HepG2 (cell line): ENCODE results near the gene APOBEC3C. TPM values are rescaled to one million over a fixed set of nuclear protein-coding genes. Genes with fewer than 3 reads are reported as not detected.

Experiments
- ATAC-seq: fragments of 200-7000 bp; cut with Tn5 transposase; 3 replicates; pipeline ENCODE4 v1.9.1; 2020; ENCODE audit warnings: mild to moderate bottlenecking, moderate library complexity
- BruUV-seq: library from RNA; stranded (reverse); fragments of 400-500 nt; replicated peaks from 2 replicates; lab custom pipeline; 2021; lab: Mats Ljungman, UMichigan
- CTCF ChIA-PET: fragments of 300-600 bp; formaldehyde crosslinking; extraction: SDS; loops from one replicate; lab custom pipeline; 2021; ENCODE audit warnings: low total read pairs, inconsistent platforms, low intra/inter-chr PET ratio; lab: Yijun Ruan, JAX
- POLR2A ChIA-PET: fragments of 350-600 bp; sonication (Branson Sonifier 250); formaldehyde crosslinking; loops from one replicate; lab custom pipeline; 2020; ENCODE audit warnings: antibody characterized with exemption, inconsistent platforms; lab: Yijun Ruan, JAX
- DNase-seq: peaks from one replicate; pipeline ENCODE4 v3.0.0-alpha.2; 2015; ENCODE audit warnings: low spot score
- FAIRE-seq: peaks from 3 replicates; lab custom pipeline; 2011; peaks lifted over from hg19 to GRCh38; lab: Jason Lieb, UNC
- H2AFZ ChIP-seq: one replicate; pipeline ENCODE4 v1.6.1; 2011; ENCODE audit warnings: low read length, inconsistent platforms
- H3K27ac ChIP-seq: fragments of 300-600 bp; 3 replicates; pipeline ENCODE4 v1.8.0; 2011; ENCODE audit warnings: mixed run types, mild to moderate bottlenecking, mixed read lengths, low read length, inconsistent platforms; ENCODE audit not compliant: insufficient read depth; ENCODE audit errors: extremely low read length
- H3K27me3 ChIP-seq, 2 experiments: fragments of 200-600 bp in 1 of 2; 2 replicates in 1 of 2; 3 replicates in 1 of 2; pipeline versions ENCODE4 v1.6.0 to v1.8.0; 2011; ENCODE audit warnings: low read length in 2 of 2, mild to moderate bottlenecking in 2 of 2, moderate library complexity in 2 of 2, inconsistent platforms in 1 of 2; ENCODE audit not compliant: insufficient read depth in 2 of 2, control insufficient read depth in 1 of 2
- H3K36me3 ChIP-seq, 2 experiments: fragments of 200-600 bp in 1 of 2; replicated peaks in 1 of 2; 2 replicates in 1 of 2; 3 replicates in 1 of 2; pipeline versions ENCODE4 v1.5.1 to v1.8.0; 2011; ENCODE audit warnings: low read length in 2 of 2, inconsistent platforms in 1 of 2; ENCODE audit not compliant: insufficient read depth in 2 of 2, control insufficient read depth in 1 of 2
- H3K4me1 ChIP-seq: 2 replicates; pipeline ENCODE4 v1.5.1; 2012; ENCODE audit warnings: low read length, inconsistent platforms; ENCODE audit not compliant: insufficient read depth
- H3K4me2 ChIP-seq: 2 replicates; pipeline ENCODE4 v1.6.0; 2011; ENCODE audit warnings: low read depth, low read length, inconsistent platforms
- H3K4me3 ChIP-seq, 3 experiments: fragments of 200-600 bp in 1 of 3; sonication (generic), shearing (Covaris generic) in 1 of 3; replicated peaks in 1 of 3; 2 replicates each; pipeline ENCODE4 v1.5.1; 2011 to 2016; ENCODE audit warnings: low read length in 3 of 3, inconsistent platforms in 2 of 3, low read depth in 2 of 3, mild to moderate bottlenecking in 2 of 3, control low read depth in 1 of 3, mixed read lengths in 1 of 3; ENCODE audit not compliant: insufficient read depth in 1 of 3
- H3K79me2 ChIP-seq: one replicate; pipeline ENCODE4 v1.6.1; 2011; ENCODE audit warnings: low read length, inconsistent platforms; ENCODE audit not compliant: insufficient read depth
- H3K9ac ChIP-seq: 2 replicates; pipeline ENCODE4 v1.6.0; 2011; ENCODE audit warnings: mild to moderate bottlenecking, low read depth, low read length, inconsistent platforms; ENCODE audit not compliant: insufficient read depth
- H3K9me3 ChIP-seq: 2 replicates; pipeline ENCODE4 v1.5.1; 2012; ENCODE audit warnings: mild to moderate bottlenecking, low read length
- H4K20me1 ChIP-seq: 2 replicates; pipeline ENCODE4 v1.6.0; 2011; ENCODE audit warnings: inconsistent platforms, mild to moderate bottlenecking, low read length, moderate library complexity; ENCODE audit not compliant: insufficient read depth
- ATF3 ChIP-seq: sonication (generic); formaldehyde crosslinking; IDR thresholded peaks from 2 replicates; pipeline ENCODE4 v1.4.0; 2020; ENCODE audit warnings: missing genetic modification reagents
- BRF2 ChIP-seq: sonication (generic); formaldehyde crosslinking; IDR thresholded peaks from 2 replicates; pipeline ENCODE4 v1.8.1; 2022; ENCODE audit warnings: mild to moderate bottlenecking, missing genetic modification reagents
- HES4 ChIP-seq: sonication (generic); formaldehyde crosslinking; IDR thresholded peaks from 2 replicates; pipeline ENCODE4 v1.9.0; 2021; ENCODE audit warnings: mild to moderate bottlenecking, missing genetic modification reagents, borderline replicate concordance
- NCOA1 ChIP-seq: sonication (generic); formaldehyde crosslinking; IDR thresholded peaks from 2 replicates; pipeline ENCODE4 v1.9.0; 2021; ENCODE audit warnings: missing genetic modification reagents
- SOX13 ChIP-seq, 3 experiments: fragments of 450-650 bp in 1 of 3; sonication (generic) in 1 of 3; formaldehyde crosslinking in 1 of 3; IDR thresholded peaks in 2 of 3; conservative IDR thresholded peaks in 1 of 3; 2 replicates each; pipeline versions ENCODE4 v1.5.0 to v1.6.1; 2016 to 2020; ENCODE audit warnings: antibody characterized with exemption in 1 of 3, mild to moderate bottlenecking in 1 of 3, missing compliant biosample characterization in 1 of 3, missing genetic modification reagents in 1 of 3, moderate library complexity in 1 of 3
- SOX6 ChIP-seq, 2 experiments: fragments of 450-650 bp in 1 of 2; sonication (generic) in 1 of 2; formaldehyde crosslinking in 1 of 2; IDR thresholded peaks; 2 replicates each; pipeline versions ENCODE4 v1.4.0 to v1.6.1; 2017 to 2020; ENCODE audit warnings: antibody characterized with exemption in 1 of 2, mild to moderate bottlenecking in 1 of 2, missing genetic modification reagents in 1 of 2
- TAF1 ChIP-seq: sonication (generic); formaldehyde crosslinking; IDR thresholded peaks from 2 replicates; pipeline ENCODE4 v1.4.0; 2020; ENCODE audit warnings: missing genetic modification reagents
- TCF12 ChIP-seq, 2 experiments: fragments of 450-650 bp in 1 of 2; sonication (generic) in 1 of 2; formaldehyde crosslinking in 1 of 2; IDR thresholded peaks; 2 replicates each; pipeline versions ENCODE4 v1.6.1 to v1.8.0; 2017 to 2022; ENCODE audit warnings: antibody characterized with exemption in 1 of 2, mild to moderate bottlenecking in 1 of 2, missing genetic modification reagents in 1 of 2, moderate library complexity in 1 of 2
- YY1 ChIP-seq: IDR thresholded peaks from 2 replicates; pipeline ENCODE4 v1.6.1; 2011; ENCODE audit warnings: low read length, low read depth, moderate library complexity, mild to moderate bottlenecking; ENCODE audit not compliant: insufficient read depth, insufficient replicate concordance
- ZBTB7B ChIP-seq: sonication (generic); formaldehyde crosslinking; IDR thresholded peaks from 2 replicates; pipeline ENCODE4 v1.4.0; 2020; ENCODE audit warnings: missing genetic modification reagents
- WGBS: methylation state at CpG from one replicate; pipeline ENCODE4 v1.1.6; 2017; ENCODE audit warnings: low lambda C conversion rate; 5-methylcytosine and 5-hydroxymethylcytosine counted together
- in situ Hi-C: cut with HindIII; loops from 2 replicates; pipeline ENCODE4 v1.10.0; 2017; ENCODE audit warnings: low pct_unique_long_range_greater_than_20kb; ENCODE audit not compliant: extremely low pct_ligation_motif_present
- intact Hi-C: fragments of 100-400 bp; cut with micrococcal nuclease; formaldehyde crosslinking; loops from one replicate; pipeline ENCODE4 v1.10.0; 2022; ENCODE audit not compliant: unreplicated experiment
- polyA plus RNA-seq, 8 experiments: library from polyadenylated mRNA; depleted of rRNA in 3 of 8; stranded (reverse) in 7 of 8; unstranded in 1 of 8; fragments of >200 nt; fragmentation: Illumina TruSeq in 4 of 8; extraction: Trizol in 4 of 8; gene quantifications; 2 replicates each; pipeline versions ENCODE4 v1.2.1 to v1.2.3, GENCODE V29; 2011 to 2016; ENCODE audit warnings: low read depth in 4 of 8, missing spikeins in 1 of 8, mixed read lengths in 1 of 8; ENCODE audit not compliant: insufficient read depth in 1 of 8
- total RNA-seq, 5 experiments: library from RNA; depleted of rRNA; stranded (reverse); fragments of >200 nt; fragmentation: Illumina TruSeq; extraction: Trizol; gene quantifications; 2 replicates each; pipeline ENCODE4 v1.2.3, GENCODE V29; 2016; ENCODE audit warnings: low read depth in 1 of 5
- TF ChIP-seq, protein P1 (sequence below): sonication (generic); formaldehyde crosslinking; IDR thresholded peaks from 2 replicates; pipeline ENCODE4 v1.4.0; 2020; ENCODE audit warnings: low read depth, mild to moderate bottlenecking, missing genetic modification reagents
- TF ChIP-seq, protein P2 (sequence below): IDR thresholded peaks from 2 replicates; pipeline ENCODE4 v1.6.1; 2016
- TF ChIP-seq, protein P3 (sequence below): sonication (generic); formaldehyde crosslinking; IDR thresholded peaks from 2 replicates; pipeline ENCODE4 v1.8.0; 2022; ENCODE audit warnings: mild to moderate bottlenecking, missing genetic modification reagents, moderate library complexity
- TF ChIP-seq, protein P4 (sequence below), 2 experiments: sonication (generic) in 1 of 2; formaldehyde crosslinking in 1 of 2; IDR thresholded peaks; 2 replicates each; pipeline versions ENCODE4 v1.4.0 to v1.6.1; 2016 to 2020; ENCODE audit warnings: borderline replicate concordance in 1 of 2, low read depth in 1 of 2, mild to moderate bottlenecking in 1 of 2, missing genetic modification reagents in 1 of 2

Gene APOBEC3C
- total and polyA plus RNA-seq, 2 of the 13 experiments (the other 11 are each of a cell fraction or from before 2014, with no cell fraction given), result 8.9 to 27.6 TPM

DNA sequence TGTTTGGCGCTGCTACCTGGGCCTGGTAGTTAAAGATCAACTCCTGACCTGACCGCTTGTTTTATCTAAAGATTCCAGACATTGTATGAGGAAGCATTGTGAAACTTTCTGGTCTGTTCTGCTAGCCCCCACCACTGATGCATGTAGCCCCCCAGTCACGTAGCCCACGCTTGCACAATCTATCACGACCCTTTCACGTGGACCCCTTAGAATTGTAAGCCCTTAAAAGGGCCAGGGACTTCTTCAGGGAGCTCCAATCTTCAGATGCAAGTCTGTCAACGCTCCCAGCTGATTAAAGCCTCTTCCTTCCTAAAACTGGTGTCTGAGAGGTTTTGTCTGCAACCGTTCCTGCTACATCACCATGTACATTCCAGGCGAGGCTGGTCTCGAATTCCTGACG, 41.6 kb downstream of the APOBEC3C start:
- no peaks in the 10 kb centered on the region for H4K20me1 ChIP-seq
- in situ Hi-C loops (no loop called here), intact Hi-C loops (no loop called here)
- ChIA-PET CTCF (no interaction called here), POLR2A (no interaction called here)
- peaks cover 19% of the 10 kb centered on the region for H3K4me1 ChIP-seq
- no peaks in the 10 kb centered on the region for H3K36me3 ChIP-seq
- peaks cover 0 to 4% of the 10 kb centered on the region in 2 experiments; a peak in 2 of 5 replicates for H3K27me3 ChIP-seq
- ATAC-seq, result peak; percentile 41; the same call in 1 of the 3 replicates
- H3K27ac ChIP-seq, result no peak overlapping the region
- H3K79me2 ChIP-seq, result no peaks in the 10 kb centered on the region
- peak; percentile 4 for FAIRE-seq
- DNase-seq, result peak; percentile 23
- H2AFZ ChIP-seq, result no peak overlapping the region
- H3K9ac ChIP-seq, result no peak overlapping the region
- no peak overlapping the region for H3K4me3 ChIP-seq
- 0 out of 2 replicates have a peak overlapping the region, but pooled peaks have one; percentile 1 for H3K4me2 ChIP-seq
- 42% methylated on average over 9 of the region's 11 CpGs for WGBS
- no TSS peak for BruUV-seq
- H3K9me3 ChIP-seq, result peaks cover 14% of the 10 kb centered on the region
- TF ChIP-seq ATF3 (CRISPR knock-in tag), result no peak
- TF ChIP-seq HES4 (CRISPR knock-in tag), result no peak
- TF ChIP-seq YY1, result no peak
- TF ChIP-seq TAF1 (CRISPR knock-in tag), result no peak
- TF ChIP-seq TCF12 (IDR thresholded peaks at IDR 0.05), result no peak
- TF ChIP-seq TCF12 (CRISPR knock-in tag; IDR thresholded peaks at IDR 0.05), result 0 out of 2 replicates have a peak, but pooled peaks have one; percentile 29
- TF ChIP-seq, protein P1, sequence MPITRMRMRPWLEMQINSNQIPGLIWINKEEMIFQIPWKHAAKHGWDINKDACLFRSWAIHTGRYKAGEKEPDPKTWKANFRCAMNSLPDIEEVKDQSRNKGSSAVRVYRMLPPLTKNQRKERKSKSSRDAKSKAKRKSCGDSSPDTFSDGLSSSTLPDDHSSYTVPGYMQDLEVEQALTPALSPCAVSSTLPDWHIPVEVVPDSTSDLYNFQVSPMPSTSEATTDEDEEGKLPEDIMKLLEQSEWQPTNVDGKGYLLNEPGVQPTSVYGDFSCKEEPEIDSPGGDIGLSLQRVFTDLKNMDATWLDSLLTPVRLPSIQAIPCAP, result no peak
- no peak for TF ChIP-seq SOX6 (IDR thresholded peaks at IDR 0.05)
- TF ChIP-seq SOX6 (CRISPR knock-in tag; IDR thresholded peaks at IDR 0.05), result peak; percentile 38
- TF ChIP-seq, protein P2, sequence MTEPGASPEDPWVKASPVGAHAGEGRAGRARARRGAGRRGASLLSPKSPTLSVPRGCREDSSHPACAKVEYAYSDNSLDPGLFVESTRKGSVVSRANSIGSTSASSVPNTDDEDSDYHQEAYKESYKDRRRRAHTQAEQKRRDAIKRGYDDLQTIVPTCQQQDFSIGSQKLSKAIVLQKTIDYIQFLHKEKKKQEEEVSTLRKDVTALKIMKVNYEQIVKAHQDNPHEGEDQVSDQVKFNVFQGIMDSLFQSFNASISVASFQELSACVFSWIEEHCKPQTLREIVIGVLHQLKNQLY (CRISPR knock-in tag), result peak; percentile 72; the same call in 1 of the 2 replicates
- TF ChIP-seq NCOA1, result no peak
- TF ChIP-seq, protein P3, sequence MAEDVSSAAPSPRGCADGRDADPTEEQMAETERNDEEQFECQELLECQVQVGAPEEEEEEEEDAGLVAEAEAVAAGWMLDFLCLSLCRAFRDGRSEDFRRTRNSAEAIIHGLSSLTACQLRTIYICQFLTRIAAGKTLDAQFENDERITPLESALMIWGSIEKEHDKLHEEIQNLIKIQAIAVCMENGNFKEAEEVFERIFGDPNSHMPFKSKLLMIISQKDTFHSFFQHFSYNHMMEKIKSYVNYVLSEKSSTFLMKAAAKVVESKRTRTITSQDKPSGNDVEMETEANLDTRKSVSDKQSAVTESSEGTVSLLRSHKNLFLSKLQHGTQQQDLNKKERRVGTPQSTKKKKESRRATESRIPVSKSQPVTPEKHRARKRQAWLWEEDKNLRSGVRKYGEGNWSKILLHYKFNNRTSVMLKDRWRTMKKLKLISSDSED, result no peak
- no peak for TF ChIP-seq SOX13 (IDR thresholded peaks at IDR 0.05)
- no peak for TF ChIP-seq SOX13 (CRISPR knock-in tag; conservative IDR thresholded peaks at IDR 0.05 in 1 of 2, IDR thresholded peaks at IDR 0.05 in 1 of 2)
- TF ChIP-seq, protein P4, sequence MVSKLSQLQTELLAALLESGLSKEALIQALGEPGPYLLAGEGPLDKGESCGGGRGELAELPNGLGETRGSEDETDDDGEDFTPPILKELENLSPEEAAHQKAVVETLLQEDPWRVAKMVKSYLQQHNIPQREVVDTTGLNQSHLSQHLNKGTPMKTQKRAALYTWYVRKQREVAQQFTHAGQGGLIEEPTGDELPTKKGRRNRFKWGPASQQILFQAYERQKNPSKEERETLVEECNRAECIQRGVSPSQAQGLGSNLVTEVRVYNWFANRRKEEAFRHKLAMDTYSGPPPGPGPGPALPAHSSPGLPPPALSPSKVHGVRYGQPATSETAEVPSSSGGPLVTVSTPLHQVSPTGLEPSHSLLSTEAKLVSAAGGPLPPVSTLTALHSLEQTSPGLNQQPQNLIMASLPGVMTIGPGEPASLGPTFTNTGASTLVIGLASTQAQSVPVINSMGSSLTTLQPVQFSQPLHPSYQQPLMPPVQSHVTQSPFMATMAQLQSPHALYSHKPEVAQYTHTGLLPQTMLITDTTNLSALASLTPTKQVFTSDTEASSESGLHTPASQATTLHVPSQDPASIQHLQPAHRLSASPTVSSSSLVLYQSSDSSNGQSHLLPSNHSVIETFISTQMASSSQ (IDR thresholded peaks at IDR 0.05; ENCODE audit: low read depth), result peak; percentile 61
- TF ChIP-seq, protein P4 (CRISPR knock-in tag; IDR thresholded peaks at IDR 0.05; ENCODE audit: borderline replicate concordance), result no peak
- no peak for TF ChIP-seq BRF2 (CRISPR knock-in tag)
- TF ChIP-seq ZBTB7B (CRISPR knock-in tag), result peak; percentile 56; the same call in 1 of the 2 replicates
